MM.1S (cell line): ENCODE measurements around the gene TTLL11.

Source experiments
- DNase-seq: peaks from one replicate; pipeline ENCODE4 v3.0.0-alpha.2; 2015
- H2AFZ ChIP-seq: fragments of 300-600 bp; sonication (generic); 2 replicates; pipeline ENCODE4 v1.6.0; 2016; ENCODE audit warnings: antibody characterized with exemption, low read length
- H3F3A ChIP-seq: fragments of 300-600 bp; sonication (generic); 2 replicates; pipeline ENCODE4 v1.6.1; 2016; ENCODE audit warnings: mild to moderate bottlenecking, antibody characterized with exemption, low read length, moderate library complexity, mixed read lengths; ENCODE audit not compliant: insufficient read depth
- H3K27ac ChIP-seq: fragments of 300-600 bp; sonication (generic); 2 replicates; pipeline ENCODE4 v1.5.1; 2016; ENCODE audit warnings: mild to moderate bottlenecking, low read length
- H3K27me3 ChIP-seq: fragments of 300-600 bp; sonication (generic); replicated peaks from 2 replicates; pipeline ENCODE4 v1.6.0; 2016; ENCODE audit warnings: low read length; ENCODE audit not compliant: insufficient read depth
- H3K36me3 ChIP-seq: fragments of 300-600 bp; sonication (generic); replicated peaks from 2 replicates; pipeline ENCODE4 v1.6.1; 2016; ENCODE audit warnings: mild to moderate bottlenecking, low read length, mixed read lengths; ENCODE audit not compliant: insufficient read depth
- H3K4me1 ChIP-seq: fragments of 300-600 bp; sonication (generic); 2 replicates; pipeline ENCODE4 v1.6.1; 2016; ENCODE audit warnings: low read length, mixed read lengths
- H3K4me2 ChIP-seq: fragments of 300-600 bp; sonication (generic); 2 replicates; pipeline ENCODE4 v1.6.0; 2016; ENCODE audit warnings: low read depth, low read length
- H3K4me3 ChIP-seq: fragments of 300-600 bp; sonication (generic); 2 replicates; pipeline ENCODE4 v1.5.1; 2016; ENCODE audit warnings: low read length, mixed read lengths
- H3K79me2 ChIP-seq: fragments of 300-600 bp; sonication (generic); 2 replicates; pipeline ENCODE4 v1.6.1; 2016; ENCODE audit warnings: mixed run types, low read length, mixed read lengths
- H3K9ac ChIP-seq: fragments of 300-600 bp; sonication (generic); 2 replicates; pipeline ENCODE4 v1.6.1; 2016; ENCODE audit warnings: low read length, mixed read lengths
- H3K9me2 ChIP-seq: fragments of 300-600 bp; sonication (generic); replicated peaks from 2 replicates; pipeline ENCODE4 v1.6.1; 2016; ENCODE audit warnings: mild to moderate bottlenecking, low read length, mixed read lengths; ENCODE audit not compliant: insufficient read depth
- H3K9me3 ChIP-seq: fragments of 300-600 bp; sonication (generic); replicated peaks from 2 replicates; pipeline ENCODE4 v1.6.1; 2016; ENCODE audit warnings: mild to moderate bottlenecking, low read length, mixed read lengths; ENCODE audit not compliant: insufficient read depth
- H4K20me1 ChIP-seq: fragments of 300-600 bp; sonication (generic); 2 replicates; pipeline ENCODE4 v1.6.1; 2016; ENCODE audit warnings: mild to moderate bottlenecking, low read length, moderate library complexity, mixed read lengths; ENCODE audit not compliant: insufficient read depth
- CTCF ChIP-seq: fragments of 300-600 bp; sonication (generic); IDR thresholded peaks from 2 replicates; pipeline ENCODE4 v1.5.1; 2016; ENCODE audit warnings: antibody characterized with exemption, low read length, mixed read lengths
- EZH2 ChIP-seq: fragments of 300-600 bp; sonication (generic); optimal IDR thresholded peaks from 2 replicates; pipeline ENCODE3; 2017; ENCODE audit warnings: low read depth, mild to moderate bottlenecking, antibody characterized with exemption, low read length, mixed read lengths
- EZH2phosphoT487 ChIP-seq: fragments of 300-600 bp; sonication (generic); IDR thresholded peaks from 2 replicates; pipeline ENCODE4 v1.6.1; 2018; ENCODE audit warnings: antibody characterized with exemption, low read length

Gene TTLL11

DNA sequence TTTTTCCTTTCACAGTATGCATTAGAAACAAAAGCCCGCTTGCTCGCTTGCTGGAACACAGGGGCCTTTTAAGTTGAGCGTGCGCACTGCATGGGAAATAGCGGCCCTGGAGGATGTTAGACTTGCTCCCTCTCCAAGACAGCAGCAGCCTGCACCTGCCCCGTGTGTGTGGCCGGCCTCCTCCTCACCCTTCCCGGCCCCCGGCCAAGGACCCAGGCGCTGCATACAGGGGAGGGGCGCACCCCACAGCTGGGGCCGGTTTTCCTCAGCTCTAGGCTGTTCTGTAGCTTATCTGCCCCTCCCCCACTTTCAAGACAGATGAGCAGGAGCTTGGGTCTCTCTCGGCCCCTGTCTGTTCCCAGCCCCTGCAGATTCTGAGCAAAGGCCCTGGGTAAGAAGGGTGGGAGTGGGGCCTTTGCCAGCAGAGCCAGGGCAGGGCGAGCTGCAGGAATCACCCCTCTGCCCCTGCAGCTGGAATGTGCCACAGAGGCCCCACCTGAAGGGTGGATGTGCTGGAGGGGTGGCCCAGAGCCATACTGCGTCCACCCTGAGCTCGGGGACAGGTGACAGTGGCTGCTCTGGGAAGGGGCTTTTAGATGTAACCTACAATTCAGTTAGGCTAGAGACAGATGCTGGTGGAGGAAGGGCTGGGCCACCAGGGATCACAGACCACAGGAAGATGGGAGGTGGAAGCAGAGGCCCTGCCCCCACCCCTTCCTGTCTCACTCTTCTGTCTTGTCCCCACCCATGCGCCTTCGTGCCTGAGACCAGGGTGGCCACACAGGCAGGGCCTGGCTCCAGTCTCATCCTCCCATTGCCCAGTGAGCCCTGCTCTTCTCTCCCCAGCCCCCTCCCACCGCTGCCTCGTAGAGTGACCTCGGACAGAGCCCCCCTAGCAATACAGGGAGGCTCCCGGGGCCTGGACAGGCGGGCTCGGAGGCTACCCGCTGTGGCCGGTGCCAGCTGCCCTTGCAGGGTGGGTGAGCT is 309.3 kb downstream of the TTLL11 start:
- Histone ChIP-seq H3F3A (no peaks in the 10 kb centered on the region), H4K20me1 (no peaks in the 10 kb centered on the region), H3K4me2 (no peak overlapping the region), H3K27me3 (no peaks in the 10 kb centered on the region), H3K9ac (no peak overlapping the region), H3K79me2 (no peaks in the 10 kb centered on the region), H3K36me3 (no peaks in the 10 kb centered on the region), H3K4me3 (no peak overlapping the region), H3K4me1 (no peaks in the 10 kb centered on the region), H3K27ac (no peak overlapping the region), H3K9me2 (no peaks in the 10 kb centered on the region), H3K9me3 (no peaks in the 10 kb centered on the region), H2AFZ (no peak overlapping the region)
- no peak for DNase-seq
- TF ChIP-seq CTCF (no peak), EZH2 (no peak), EZH2phosphoT487 (no peak)

GRCh38 chr9:121783111-121783510 is 310.0 kb downstream of the TTLL11 start:
- no peaks in the 10 kb centered on the region for H3K9me2 ChIP-seq
- no peak for TF ChIP-seq EZH2
- H3K9me3 ChIP-seq: no peaks in the 10 kb centered on the region
- no peak overlapping the region for H3K4me2 ChIP-seq
- H3K4me1 ChIP-seq: no peaks in the 10 kb centered on the region
- no peaks in the 10 kb centered on the region for H4K20me1 ChIP-seq
- H3K79me2 ChIP-seq: no peaks in the 10 kb centered on the region
- no peak overlapping the region for H3K4me3 ChIP-seq
- no peaks in the 10 kb centered on the region for H3K27me3 ChIP-seq
- DNase-seq: no peak
- no peaks in the 10 kb centered on the region for H3K36me3 ChIP-seq
- no peak overlapping the region for H2AFZ ChIP-seq
- H3K27ac ChIP-seq: no peak overlapping the region
- no peak overlapping the region for H3K9ac ChIP-seq
- no peaks in the 10 kb centered on the region for H3F3A ChIP-seq

- Histone ChIP-seq H3K4me1 (no peaks in the 10 kb centered on the region), H3K36me3 (no peaks in the 10 kb centered on the region), H3K27me3 (no peaks in the 10 kb centered on the region), H3K4me2 (no peak overlapping the region), H3K9me2 (no peaks in the 10 kb centered on the region), H3K79me2 (no peaks in the 10 kb centered on the region), H4K20me1 (no peaks in the 10 kb centered on the region), H3K9me3 (no peaks in the 10 kb centered on the region), H3K27ac (no peak overlapping the region), H3F3A (no peaks in the 10 kb centered on the region), H2AFZ (no peak overlapping the region), H3K9ac (no peak overlapping the region), H3K4me3 (no peak overlapping the region)
- DNase-seq: no peak
- TF ChIP-seq EZH2phosphoT487 (no peak), CTCF (no peak), EZH2 (no peak)
Observed at GRCh38 chr9:121782514-121783110, 310.5 kb downstream of the TTLL11 start.
